ENCODE data around the gene UACA.

- TF ChIP-seq CTCF (IDR thresholded peaks at IDR 0.05) (no peak), CREM (CRISPR knock-in tag; IDR thresholded peaks at IDR 0.05) (no peak), NR3C1 (CRISPR knock-in tag; conservative IDR thresholded peaks at IDR 0.05; ENCODE audit: low read depth) (no peak), NR1H2 (CRISPR knock-in tag; IDR thresholded peaks at IDR 0.05) (no peak), RELA (CRISPR knock-in tag; IDR thresholded peaks at IDR 0.05; ENCODE audit: borderline replicate concordance) (no peak), ZBTB21 (CRISPR knock-in tag; IDR thresholded peaks at IDR 0.05; ENCODE audit: borderline replicate concordance) (no peak), JUN (CRISPR knock-in tag; IDR thresholded peaks at IDR 0.05) (no peak), ZNF671 (CRISPR knock-in tag; IDR thresholded peaks at IDR 0.05) (no peak), USF1 (CRISPR knock-in tag; IDR thresholded peaks at IDR 0.05) (no peak)
Observed at GRCh38 chr15:70783041-70783440, 19.7 kb upstream of the UACA start.
